NCI-H187 treated with DMSO at 0.1 percent for 48 hours (cell line): ENCODE measurements around the gene AKAP8.
"Not testable (repeated sequence)": the region's sequence is repeated elsewhere in the genome, so short reads cannot be mapped to it uniquely, and the experiment has no call there.

Experiments used
- DNase-seq: peaks from one replicate; lab custom pipeline; 2025; lab: John Stamatoyannopoulos, UW

Gene AKAP8

DNA sequence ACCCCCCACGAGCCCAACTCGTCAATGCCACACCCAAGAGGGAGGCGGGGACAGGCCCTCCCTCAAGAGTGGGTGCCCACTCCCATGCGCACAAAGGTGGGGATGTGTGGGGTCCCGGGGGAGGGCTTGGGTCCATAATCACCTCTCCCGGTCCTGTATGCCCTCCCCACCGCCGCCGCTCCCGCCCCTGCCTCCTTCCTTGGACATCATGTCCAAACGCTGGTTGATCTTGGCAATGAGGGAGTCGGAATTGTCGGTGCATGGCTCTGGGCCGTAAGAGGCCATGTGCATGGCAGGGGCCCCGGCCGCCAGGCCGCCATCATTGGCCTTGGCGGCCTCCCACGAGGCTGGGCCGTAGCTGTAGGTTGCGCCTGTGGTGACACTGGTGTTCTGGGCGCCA is 5.9 kb downstream of the AKAP8 start:
- no peak for DNase-seq

DNA sequence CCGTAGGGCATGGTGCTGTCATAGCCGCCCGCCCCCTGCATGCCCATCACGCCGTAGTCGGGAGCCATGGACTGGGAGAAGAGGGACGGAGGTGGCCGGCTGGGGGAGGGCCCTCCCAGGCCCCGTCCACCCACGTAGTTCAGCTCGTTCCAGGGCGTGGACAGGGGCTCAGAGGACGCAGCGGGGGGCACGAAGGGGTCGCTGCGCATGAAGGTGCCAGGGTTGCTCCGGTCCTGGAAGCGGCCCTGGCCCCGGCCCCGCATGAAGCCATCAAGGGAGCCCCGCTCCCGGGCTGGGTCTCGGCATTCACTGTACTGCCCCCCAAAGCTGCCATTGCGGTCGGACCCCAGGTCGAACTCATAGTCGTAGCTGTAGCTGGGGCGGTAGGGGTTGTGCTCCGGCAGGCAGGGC is 6.7 kb downstream of the AKAP8 start:
- DNase-seq, result no peak

DNA sequence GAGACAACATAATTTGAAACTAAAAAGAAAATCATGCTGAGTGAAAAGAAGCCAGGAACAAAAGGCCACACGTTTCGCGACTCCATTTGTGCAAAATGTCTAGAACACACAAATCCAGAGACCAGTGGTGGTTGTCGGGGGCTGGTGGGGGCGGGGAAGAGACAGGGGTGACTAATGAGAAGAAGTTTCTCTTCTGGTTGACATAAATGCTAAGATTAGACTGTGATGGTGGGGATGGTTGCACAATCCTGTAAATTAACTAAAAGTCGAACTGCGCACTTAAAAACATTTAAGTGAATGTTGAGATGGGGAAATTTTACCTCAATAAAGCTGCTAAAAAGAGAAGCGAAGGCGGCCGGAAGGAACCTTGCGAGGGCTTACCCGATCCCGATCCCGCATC is 7.1 kb downstream of the AKAP8 start:
- no peak for DNase-seq

DNA sequence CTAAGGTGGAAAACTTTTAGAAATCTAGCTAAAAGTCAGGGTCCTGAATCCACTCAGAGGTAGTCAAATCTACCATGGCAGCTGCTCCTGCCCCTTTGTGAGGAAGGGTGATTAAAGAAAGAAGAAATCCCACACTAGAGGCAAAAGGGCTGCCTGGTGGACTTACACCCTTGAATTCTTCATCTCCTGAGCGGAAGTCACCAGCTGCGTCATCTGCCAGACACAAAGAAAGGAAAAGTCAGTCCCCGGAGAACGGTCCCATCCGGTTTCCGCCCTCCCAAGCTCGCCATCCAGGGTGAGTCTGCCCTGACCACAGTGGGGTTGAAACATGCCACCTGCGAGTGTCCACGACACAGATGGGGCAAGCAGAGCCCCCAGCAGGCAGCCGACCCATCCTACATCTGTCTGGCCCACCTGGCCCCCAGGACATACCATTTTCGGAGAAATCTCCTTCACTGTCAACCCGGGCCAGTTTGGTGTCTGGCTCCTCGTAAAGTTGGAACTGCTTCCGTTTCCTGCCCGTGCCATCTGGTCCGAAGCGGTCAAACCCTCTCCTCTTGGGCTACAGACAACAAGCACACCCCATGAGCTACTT is 7.7 kb downstream of the AKAP8 start:
- DNase-seq, result no peak

DNA sequence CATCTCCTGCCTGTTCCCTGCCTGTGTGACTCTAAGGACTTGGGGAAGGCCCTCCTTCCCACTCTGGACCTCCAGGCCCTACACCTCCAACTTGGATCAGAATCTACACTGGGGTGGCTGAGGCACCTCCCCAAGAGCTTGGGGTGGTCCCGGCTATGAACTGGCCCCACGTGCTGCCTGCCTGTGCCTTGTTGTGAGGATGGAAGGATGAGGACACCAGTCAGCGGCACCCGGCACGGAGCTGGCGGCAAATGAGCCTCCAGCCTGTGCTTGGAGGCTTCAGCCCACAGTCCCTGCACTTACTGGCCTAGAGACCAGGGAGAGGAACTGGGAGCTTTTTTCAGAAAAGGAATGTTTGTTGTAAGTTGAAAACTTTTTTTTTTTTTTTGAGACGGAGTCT is 8.5 kb downstream of the AKAP8 start:
- DNase-seq, result no peak

DNA sequence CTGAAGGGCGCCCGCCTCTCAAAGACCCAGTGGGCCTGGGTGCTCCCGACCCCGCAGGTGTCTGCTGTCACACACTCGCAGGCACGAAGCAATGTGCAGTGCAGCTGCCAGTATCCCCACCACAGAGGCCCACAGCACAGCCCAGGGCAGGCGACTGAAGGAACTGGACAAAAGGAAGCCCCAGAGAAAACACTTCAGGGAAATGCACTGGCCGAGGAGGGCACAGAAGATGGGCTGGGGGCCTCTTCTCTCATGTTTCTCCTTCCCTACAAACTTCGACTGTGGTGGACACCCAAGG is 10.0 kb downstream of the AKAP8 start:
- no peak for DNase-seq

DNA sequence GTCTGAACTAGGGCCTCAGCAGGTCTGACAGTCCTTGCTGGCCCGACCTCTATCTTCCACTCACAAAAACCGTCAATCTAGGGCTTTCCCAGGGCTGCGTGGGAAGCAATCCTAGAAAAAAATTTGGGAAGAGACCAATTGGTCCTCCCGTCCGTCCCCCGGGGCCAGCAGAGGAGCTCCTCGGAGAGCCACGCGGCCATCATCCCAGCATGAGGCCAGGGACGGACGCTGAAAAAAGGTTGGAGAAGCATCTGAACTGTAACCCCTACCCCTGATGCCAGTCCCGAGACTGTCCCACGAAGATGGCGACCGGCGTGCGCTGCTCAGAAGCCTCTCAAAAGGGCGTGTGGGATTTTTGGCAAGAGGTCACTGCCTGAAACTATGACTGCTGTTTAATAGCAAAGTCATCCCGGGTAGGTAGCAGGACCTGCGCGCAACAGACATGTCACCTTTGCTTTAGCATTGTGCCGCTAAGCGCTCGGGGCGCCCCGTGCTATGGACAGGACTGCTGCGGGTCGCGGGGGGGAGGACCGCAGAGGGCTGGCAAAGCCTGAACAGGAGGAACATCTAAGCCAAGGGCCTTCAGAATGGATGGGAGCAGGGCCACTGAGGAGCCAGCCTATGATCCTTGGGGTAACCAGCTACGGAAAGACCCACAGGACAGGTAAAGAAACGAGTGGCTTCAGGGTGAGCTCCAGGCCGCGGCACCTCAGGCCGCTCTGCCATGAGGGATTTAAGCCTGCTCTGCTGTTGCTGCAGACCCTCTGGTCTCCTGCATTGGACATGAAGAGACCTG is 10.6 kb downstream of the AKAP8 start:
- no peak for DNase-seq

DNA sequence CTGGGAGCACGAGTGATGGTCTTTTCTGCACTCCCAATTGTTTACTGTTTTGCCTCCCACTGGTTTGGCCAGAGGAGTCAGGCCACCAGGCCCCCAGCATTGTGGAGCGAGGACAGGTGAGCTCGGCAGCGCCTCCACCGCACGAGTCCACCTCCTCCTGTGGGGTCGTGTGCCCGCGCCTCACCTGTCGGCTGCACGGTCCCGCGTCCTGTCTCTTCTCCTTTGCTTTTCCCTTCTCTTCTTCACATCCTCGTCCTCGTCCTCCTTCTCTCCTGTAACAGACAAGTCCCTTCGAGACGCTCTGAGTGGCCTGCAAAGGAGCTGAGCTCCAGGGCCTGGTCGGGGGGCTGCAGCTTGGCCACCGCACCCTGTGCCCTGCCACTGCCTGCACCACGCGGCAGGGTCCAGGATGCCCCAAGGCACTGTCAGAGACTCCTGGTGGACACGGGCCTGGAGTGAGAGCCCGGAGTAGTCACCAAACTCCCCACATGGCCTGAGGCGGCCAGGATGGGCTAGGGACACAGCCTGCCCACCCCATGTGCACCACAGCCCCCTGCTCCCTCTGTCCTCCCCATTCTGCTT is 11.4 kb downstream of the AKAP8 start:
- no peak for DNase-seq

DNA sequence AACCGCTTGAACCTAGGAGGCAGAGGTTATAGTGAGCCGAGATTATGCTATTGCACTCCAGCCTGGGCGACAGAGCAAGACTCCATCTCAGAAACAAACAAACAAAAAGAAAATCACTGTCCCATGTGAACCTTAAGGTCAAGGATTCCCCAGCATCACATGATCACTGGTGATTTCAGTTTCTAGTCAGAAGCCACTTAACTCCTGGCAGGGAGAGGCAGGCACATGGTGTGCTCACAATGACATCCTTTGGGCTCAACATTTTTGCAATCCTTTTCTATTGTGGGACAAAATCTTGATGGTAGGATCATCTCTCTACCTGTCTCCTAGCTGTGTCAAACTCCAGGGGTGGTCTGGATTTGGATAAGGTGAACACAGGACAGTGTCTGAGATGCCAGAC is 12.1 kb downstream of the AKAP8 start:
- DNase-seq, result no peak

DNA sequence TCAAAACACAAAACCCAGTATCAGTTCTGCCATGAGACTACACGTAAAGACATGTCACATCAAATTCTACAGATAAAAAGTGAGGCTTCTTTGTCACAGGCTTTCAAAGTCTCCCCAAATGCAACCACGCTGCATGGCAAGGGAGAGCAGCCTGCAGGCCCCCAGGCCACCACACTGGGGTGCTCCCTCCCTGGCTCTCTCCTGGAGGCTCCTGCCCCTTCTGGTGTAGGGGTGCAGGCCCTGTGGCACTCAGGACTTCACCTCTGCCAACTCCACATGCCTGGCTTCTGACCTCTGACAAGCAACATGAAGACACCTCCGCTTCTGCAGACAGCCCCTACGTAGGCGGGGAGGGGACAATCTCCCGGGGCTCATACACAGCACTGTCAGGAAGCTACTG is 14.3 kb downstream of the AKAP8 start:
- DNase-seq, result no peak

DNA sequence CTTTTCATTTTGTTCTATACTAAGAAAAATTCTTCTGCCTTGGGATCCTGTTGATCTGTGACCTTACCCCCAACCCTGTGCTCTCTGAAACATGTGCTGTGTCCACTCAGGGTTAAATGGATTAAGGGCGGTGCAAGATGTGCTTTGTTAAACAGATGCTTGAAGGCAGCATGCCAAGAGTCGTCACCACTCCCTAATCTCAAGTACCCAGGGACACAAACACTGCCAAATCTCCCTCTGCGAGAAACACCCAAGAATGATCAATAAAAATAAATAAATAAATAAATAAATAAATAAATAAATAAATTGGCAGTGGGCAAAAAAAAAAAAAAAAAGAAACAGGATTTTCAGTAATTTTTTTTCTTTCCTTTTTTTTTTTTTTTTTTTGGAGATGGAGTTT is 15.8 kb downstream of the AKAP8 start:
- not testable (repeated sequence) for DNase-seq

DNA sequence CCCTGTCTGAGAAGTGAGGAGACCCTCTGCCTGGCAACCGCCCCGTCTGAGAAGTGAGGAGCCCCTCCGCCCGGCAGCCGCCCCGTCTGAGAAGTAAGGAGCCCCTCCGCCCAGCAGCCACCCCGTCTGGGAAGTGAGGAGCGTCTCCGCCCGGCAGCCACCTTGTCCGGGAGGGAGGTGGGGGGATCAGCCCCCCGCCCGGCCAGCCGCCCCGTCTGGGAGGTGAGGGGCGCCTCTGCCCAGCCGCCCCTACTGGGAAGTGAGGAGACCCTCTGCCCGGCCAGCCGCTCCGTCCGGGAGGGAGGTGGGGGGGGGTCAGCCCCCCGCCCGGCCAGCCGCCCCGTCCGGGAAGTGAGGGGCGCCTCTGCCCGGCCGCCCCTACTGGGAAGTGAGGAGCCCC is 16.5 kb downstream of the AKAP8 start:
- DNase-seq, result not testable (repeated sequence)

DNA sequence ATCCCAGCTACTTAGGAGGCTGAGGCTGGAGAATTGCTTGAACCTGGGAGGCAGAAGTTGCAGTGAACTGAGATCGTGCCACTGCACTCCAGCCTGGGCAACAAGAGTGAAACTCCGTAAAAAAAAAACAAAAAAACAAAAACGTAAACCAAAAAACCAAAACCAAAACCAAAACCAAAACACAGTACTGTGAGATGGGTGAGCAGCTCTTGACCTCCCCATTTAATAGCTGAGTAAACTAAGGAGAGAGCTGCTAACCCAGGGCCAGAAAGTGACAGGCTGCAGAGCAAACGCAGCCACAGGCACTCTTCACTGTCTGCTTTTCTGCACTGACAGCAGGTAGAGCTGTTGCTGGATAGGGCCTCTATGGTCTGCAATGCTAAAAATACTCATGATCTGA is 19.6 kb downstream of the AKAP8 start:
- DNase-seq, result not testable (repeated sequence)

DNA sequence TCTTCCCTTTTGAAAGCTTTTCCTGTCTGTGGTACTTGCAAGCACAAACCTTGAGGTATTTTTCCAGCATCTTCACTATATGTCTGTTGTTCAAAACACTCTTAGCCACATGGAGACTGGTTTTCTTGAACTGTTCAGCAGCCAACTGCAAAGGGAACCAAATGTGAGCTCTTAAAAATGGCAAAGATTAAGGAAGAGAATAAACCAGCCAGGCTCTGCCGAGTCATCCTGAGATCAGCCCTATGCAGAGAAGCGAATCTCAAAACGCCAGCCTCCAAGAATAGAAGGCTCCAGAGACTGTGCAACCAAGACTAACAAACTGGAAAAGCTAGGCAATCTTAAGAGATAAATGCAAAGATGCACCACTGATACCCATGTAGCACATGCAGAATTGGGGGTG is 20.7 kb downstream of the AKAP8 start:
- DNase-seq, result no peak

DNA sequence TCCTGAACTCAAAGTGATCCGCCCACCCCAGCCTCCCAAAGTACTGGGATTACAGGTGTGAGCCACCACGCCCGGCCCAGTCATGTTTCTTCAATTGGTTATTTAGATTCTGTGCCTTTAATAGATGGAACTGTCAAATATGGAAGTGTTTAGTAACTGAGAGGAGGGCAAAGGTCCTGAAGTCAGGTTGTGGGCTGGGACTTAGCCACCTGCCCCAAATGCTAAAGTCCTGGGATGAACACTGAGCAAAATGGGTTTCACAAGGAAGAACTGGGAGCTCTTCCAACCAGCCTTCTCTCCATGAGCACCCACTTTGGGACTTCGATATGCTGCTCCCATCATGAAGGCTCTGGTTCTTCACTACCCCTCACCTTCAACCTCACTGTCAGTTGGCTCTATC is 21.7 kb downstream of the AKAP8 start:
- no peak for DNase-seq

DNA sequence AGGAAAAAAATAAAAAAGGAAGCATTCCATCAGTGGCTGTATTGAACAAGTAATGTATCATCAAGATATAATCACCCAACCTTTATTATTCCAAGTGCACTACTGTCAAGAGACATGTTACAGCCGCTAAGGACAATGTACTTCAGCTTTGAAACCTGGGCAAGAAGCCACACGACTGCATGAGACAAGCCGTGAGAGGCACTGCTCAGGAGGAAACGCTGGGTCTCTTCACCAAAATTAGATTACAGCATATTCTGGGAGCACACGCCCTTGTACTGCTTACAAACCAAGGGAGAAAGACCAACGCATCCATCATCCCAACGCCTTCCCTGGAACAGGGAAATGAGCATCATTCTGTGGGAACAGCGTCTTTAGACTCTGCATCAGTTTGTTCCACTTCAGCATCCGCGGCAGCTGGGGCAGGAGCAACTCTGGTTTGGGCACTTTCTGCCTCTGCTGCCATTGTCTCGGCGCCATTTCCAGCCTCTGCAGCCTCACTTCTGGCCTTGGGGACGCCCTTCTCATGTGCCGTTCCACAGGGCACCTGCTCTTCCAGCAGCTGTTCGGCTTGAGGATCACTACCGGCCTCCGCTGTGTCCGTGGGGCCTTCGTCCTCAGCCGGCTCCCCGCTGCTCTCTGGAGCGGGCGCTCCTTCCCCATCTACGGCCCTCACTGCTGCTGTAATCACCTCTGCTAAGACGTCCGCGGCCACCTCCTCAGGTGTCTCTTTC is 24.9 kb downstream of the AKAP8 start:
- DNase-seq, result no peak

DNA sequence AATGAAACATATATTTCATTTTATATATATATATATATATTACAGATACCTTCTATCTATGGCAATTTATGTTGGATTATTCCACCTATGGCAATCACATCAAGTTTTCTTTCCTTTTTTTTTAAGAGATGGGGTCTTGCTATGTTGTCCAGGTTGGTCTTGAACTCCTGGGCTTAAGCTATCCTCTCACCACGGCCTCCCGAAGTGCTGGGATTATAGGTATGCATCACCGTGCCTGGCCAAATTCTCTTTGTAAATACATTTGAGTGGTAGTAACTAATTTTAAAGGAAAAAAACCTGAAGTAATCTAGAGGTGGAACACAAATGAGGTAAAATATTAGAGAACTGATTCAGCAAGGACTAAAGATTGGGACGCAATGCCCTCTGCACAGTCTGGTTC is 25.7 kb downstream of the AKAP8 start:
- no peak for DNase-seq

DNA sequence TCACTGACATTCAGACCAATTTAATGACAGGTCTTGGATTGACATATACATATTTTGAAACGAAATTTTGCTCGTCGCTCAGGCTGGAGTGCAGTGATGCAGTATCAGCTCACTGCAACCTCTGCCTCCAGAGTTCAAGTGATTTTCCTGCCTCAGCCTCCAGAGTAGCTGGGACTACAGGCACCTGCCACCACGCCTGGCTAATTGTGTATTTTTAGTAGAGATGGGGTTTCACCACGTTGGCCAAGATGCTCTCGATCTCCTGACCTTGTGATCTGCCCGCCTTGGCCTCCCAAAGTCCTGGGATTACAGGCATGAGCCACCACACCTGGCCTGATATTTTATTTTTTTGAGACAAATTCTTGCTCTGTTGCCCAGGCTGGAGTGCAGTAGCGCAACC is 27.1 kb downstream of the AKAP8 start:
- DNase-seq, result not testable (repeated sequence)

DNA sequence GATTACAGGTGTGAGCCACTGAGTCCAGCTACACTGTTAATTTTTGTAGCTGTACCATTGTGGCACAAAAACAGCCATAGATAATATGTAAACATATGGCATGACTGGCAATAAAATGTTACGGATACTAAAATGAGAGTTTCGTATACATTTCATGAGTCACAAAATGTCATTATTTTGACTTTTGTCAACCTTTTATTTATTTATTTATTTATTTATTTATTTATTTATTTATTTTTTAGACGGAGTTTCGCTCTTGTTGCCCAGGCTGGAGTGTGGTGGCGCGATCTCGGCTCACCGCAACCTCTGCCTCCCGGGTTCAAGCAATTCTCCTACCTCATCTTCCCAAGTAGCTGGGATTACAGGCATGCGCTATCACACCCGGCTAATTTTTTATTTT is 38.3 kb downstream of the AKAP8 start:
- DNase-seq, result not testable (repeated sequence)

DNA sequence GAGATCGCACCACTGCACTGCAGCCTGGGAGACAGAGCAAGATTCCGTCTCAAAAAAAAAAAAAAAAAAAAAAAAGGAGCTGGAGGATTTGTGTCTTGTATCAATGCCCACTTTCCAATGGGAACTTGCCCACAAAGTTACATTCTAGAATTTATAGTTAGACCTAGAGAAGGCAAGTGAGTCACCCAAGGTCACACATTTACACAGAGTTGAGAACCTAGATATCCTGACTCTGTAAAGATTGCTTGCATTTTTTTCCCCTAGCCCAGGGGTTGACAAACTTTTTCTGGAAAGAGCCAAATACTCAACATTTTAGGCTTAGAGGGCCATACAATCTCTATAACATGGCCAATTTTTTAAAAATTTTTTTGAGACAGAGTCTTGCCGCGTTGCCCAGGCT is 39.5 kb downstream of the AKAP8 start:
- DNase-seq, result no peak

DNA sequence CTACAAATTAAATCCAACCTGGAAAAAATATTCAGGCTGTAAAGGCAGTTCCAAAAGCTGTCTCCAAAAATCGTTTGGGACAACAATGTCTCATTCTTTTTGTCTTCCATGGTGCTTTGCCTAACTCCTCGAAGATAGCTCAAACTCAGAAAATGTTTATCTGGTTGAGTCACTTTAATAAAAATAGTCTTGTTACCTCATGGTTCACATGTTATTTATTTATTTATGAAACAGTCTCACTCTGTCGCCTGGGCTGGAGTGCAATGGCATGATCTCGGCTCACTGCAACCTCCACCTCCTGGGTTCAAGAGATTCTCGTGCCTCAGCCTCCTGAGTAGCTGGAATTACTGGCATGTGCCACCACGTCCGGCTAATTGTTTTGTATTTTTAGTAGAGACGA is 42.4 kb downstream of the AKAP8 start:
- no peak for DNase-seq

DNA sequence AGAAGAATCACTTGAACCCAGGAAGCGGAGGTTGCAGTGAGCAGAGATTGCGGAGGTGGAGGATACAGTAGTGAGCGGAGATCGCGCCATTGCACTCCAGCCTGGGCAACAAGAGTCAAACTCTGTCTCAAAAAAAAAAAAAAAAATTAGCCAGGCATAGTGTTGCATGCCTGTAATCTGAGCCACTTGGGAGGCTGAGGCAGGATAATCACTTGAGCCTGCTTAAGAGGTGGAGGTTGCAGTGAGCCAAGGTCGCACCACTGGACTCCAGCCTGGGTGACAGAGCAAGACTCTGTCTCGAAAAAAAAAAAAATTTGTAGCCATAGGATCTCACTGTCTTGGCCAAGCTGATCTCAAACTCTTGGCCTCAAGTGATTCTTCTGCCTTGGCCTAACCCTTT is 43.6 kb downstream of the AKAP8 start:
- not testable (repeated sequence) for DNase-seq

DNA sequence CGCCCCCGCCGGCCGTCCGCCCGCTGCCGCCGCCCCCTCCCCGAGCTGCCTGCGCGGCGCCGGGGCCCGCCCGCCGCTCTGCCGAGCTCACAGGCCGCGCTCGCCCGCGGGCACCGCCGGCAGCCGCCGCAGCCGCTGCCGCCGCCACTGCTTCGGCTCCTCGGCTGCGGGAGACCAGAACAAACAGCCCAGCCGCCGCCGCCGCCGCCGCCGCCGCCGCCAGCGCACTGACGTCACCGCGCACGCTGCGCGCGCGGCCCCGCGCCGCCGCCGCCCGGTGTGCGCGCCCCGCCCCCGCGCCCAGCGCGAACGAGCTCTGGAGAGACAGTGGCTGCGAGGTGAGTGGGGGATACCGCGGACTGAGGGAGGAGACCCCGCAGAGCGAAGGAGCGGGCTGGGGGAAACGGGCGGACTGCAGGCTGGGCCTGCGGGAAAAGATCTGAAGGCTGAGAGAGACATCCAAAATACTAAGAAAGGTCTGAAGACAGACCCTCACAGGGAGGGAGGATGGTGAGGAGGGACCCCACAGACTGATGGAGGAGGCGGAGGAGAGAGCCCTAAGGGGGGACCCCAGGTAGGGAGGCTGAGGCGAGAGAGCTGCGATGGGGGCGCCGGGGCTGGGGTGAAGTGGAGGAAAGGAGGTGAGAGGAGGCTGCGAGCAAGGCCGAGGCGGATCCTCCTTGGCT is 47.1 kb downstream of the AKAP8 start, which contains the start of gene BRD4:
TSS of gene BRD4 (minus strand) at position 229 of the 686 bp plus-strand sequence. CDS start 59,440 bp downstream, outside the sequence.
- DNase-seq, result no peak
